T-helper 9 cell (primary cell): ENCODE measurements around the gene DDX55.

Experiments
- DNase-seq: peaks from one replicate; pipeline ENCODE4 v3.0.0-alpha.2; 2020

Gene DDX55

DNA sequence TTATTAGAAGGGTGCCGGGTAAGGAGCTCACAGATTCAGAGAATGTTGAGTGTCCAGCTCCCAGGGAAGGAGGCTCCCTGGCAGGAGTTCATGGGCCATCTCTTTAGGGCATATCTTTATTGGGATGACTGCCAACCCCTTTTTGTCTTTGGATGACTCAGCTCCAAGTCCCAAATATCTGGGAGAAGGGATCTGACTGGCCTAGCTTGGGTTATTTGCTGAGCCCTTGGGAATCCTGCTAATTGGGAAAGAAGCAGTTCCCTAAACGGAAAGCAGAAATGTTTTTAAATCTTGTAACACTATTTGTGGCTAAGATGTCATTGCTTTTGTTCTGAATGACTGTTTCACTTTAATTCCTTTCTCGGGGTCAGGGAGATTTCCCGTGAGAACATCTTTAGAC lies 12.6 kb downstream of the DDX55 start:
- no peak for DNase-seq

DNA sequence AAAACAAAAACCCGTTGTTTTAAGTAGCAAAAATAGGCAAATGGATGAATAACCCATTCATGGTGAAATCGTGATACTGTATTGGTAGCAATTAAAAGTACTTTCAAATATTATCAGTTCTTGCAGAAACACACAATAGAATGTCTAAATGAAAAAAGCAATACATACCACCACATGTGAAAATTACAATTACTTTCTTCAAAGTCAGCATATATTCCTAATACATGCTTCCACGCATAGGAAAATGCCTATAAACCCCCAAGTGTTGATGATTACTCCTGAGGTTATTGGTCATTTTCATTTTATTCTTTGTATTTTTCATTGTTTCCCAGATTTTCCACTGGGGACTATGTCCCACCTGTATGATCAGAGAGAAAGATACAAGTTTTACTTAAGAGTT lies 15.2 kb downstream of the DDX55 start:
- no peak for DNase-seq

DNA sequence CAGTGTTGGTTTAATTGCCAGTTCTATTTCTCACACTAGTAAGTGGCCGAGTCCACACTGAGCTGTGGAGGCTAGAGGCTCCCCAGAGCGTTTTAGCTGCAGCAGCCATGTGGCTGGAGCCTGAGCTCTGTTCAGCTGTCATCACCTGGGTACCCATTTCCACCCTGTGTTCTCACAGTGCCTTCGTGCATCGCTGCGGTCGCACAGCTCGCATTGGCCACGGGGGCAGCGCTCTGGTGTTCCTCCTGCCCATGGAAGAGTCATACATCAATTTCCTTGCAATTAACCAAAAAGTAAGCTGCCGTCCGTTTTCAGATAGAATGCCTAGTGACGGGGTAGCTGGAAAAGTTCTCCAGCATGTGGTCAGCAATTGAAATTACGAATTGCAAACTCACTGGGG lies 15.7 kb downstream of the DDX55 start:
- DNase-seq = no peak

DNA sequence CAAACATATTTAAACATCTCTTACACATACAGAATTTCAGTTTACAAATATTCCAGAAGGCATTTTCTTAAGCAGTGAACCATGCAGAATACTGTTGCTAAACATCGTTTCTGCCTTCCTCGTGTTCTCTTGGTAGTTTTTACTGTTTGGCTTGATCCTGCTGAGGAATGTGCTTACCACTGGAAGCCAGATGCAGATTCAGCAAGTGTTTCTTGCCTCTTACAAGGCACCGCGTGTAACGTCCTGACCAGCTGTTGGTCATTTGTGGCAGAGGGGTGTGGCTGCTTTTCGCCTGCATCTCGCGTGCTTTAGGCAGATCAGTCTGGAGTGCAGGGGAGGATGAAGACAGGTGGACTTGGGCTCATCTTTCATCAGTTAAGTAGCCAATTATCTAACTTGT lies 19.2 kb downstream of the DDX55 start:
- no peak for DNase-seq

DNA sequence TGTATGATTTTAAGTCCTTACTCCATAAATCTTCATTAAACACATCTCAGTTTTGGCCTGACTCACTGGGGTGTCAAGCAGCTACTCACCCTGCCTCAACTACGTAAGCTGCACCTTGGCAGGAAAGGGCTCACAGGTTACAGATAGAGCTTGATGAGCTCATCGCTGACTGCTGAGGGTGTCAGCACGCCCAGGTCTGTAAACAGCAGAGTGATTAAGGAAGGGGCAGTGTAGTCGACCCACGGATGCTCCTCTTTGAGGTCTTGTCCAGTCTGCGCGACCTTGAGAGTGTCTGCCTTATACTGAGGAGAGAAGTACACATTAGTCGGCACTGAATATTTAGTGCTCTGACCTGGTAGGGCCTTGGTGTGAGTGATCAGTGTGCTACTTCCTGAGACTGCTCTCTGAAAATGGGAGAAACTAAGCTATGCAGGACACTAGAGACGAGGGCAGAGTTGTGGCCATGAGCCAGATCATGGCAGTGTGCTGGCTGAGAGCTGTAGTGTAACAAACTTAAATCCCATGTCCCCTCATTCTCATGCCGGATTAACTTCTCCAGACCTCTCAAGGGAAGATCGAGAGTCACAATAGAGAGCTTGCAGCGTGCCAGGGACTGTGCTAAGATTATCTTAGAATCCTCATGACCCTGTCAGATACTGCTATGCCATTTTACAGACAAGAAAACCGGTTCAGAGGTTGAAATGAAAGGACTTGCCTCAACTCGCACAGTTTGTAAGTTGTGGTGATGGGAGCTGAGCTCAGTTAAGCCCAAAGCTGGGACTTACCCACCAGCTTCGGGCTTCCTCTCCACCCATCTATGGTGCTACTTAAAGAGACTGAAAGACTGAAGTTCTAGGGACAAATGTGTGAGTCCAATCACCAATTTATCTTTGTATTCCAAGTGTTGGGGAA lies 20.0 kb downstream of the DDX55 start:
- no peak for DNase-seq

DNA sequence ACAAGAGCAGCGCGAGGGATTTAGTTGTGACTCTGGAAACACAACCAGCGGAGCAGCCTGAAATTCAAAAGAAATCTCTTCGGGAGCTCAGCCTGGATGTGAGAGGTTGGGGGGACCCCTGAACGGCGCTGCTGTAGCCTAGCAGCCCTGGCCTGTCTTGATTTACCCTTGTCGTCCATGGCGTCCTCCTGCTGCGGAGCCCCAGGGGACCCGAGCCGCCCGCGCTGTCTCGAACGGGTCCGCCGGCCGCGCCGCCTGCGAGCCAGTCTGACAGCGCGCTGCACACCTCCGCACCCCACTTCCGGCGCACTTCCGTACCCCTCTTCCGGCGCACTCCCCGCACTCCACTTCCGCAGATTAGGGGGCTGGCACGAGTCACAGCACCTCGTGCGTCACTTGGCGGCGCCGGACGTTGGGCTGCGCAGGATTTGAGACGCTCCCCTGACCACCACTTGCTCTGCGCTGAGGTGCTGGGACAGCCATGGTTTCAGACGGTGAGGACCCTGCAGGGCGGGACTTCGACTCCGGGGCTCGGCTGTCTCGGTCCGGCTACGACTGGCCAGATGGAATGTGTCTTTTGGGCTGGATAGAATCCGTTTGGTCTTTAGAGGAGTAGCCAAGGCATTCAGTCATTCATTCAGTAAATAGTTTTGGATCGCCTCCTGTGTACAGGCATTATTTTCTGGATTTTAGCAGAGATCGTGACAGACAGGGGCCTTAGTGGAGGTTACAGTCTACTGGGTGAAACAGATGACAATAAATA lies 31.7 kb downstream of the DDX55 start, which contains the start of the genes EIF2B1 and GTF2H3:
Gene EIF2B1, minus strand, starts transcription at position 308 of the 763 bp plus-strand sequence. Its CDS starts 129 bp downstream, at position 179.
Gene GTF2H3, plus strand, starts transcription at position 451 of the 763 bp plus-strand sequence. Its CDS starts 31 bp downstream, at position 482.
- DNase-seq = peak; percentile 95

DNA sequence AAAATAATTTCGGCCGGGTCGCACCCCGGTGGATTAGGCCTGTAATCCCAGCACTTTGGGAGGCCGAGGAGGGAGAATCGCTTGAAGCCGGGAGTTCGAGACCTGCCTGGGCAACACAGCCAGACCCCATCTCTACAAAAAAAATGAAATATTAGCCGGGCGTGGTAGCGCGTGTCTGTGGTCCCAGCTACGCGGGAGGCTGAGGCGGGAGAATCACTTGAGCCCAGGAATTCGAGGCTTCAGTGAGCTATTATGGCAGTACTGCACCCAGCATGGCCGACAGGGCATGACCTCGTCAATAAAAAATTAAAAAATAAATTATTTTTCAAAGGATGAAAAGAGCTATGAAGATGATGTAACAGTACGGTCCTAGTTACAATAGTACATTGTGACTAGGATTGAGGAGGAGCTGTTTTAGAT lies 32.3 kb downstream of the DDX55 start:
- no peak for DNase-seq

DNA sequence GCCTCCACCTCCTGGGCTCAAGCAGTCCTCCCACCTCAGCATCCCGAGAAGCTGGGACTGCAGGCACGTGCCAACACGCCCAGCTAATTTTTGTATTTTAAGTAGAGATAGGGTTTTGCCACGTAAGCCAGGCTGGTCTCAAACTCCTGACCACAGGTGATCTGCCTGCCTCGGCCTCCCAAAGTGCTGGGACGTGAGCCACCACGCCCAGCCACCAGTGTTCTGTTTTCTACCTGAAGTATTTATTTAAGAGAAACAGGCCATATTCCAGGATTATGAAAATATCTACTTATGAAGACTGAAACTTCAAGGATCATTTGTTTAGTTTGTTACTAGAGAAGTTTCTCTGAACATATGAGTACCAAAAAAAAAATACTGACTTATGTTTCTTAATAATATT lies 42.0 kb downstream of the DDX55 start:
- DNase-seq = no peak

DNA sequence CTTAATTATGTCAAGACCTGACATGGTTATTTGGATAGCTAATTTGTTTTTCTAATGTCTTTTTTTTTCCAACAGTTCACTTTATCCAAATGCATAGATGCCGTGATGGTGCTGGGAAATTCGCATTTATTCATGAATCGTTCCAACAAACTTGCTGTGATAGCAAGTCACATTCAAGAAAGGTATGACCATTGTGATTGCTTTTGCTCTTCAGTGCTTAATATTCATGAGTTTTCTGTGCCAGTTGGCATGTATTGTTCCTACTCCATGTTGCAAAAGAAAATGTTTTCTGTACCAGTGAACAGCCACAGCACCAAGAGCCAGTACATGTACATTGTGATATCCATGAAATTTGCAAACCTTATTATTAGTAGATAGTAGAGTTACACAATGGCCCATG lies 43.5 kb downstream of the DDX55 start:
- DNase-seq = no peak

DNA sequence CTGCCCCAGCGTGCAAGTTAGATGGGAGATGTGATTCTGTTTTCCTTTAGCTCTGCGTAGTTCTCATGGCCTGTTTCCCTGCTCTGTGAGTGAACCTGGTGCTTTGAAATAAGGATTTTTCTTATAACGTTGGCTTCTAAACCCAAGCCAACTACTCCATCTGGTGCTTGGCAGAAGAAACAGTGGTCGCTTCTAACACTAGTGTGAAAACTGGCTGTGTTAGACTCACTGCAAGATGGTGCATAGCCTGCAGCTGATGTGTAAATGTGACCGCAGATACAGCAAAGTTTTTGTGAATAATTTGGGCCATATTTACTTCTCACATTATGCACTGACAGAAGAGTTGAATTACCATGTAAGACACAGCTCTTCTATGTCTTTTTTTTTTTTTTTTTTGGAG lies 44.0 kb downstream of the DDX55 start:
- no peak for DNase-seq

DNA sequence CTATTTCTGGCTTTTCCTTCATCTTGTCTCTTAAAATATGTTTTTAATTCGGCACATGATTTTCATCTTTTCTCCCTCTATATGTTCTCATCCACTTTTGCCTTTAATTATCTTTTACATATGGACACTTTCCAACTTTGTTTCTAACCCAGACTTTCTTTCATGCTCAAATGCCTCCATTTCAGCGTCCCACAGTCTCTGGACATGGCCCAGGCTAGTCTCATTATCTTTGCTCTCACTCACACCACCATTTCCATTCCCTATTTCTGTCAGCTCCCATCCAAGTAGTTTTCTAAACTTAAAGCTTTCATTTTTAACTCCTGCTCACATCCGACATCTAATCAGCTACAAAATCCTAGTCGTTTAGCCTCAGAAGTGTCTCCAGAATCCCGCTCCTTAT lies 46.5 kb downstream of the DDX55 start:
- DNase-seq = no peak

DNA sequence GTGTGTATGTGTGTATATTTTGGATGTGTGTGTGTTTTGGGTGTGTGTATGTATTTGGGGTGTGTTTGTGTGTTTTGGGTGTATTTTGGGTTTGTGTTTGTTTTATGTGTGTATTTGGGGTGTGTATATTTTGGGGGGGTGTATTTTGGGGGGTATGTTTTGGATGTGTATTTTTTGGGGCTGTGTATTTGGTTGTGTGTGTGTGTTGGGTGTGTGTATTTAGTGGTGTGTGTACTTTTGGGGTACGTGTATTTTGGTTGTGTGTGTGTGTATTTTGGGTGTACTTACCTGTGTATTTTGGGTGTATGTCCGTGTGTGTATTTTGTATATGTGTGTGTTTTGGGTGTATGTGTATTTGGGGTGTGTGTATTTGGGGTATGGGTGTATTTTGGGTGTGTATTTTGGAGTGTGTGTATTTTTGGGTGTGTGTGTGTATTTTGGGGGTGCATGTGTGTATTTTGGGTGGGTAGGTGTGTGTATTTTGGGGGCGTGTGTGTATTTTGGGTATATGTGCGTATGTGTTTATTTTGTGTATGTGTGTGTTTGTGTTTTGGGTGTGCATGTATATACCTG lies 52.3 kb downstream of the DDX55 start:
- no peak for DNase-seq

DNA sequence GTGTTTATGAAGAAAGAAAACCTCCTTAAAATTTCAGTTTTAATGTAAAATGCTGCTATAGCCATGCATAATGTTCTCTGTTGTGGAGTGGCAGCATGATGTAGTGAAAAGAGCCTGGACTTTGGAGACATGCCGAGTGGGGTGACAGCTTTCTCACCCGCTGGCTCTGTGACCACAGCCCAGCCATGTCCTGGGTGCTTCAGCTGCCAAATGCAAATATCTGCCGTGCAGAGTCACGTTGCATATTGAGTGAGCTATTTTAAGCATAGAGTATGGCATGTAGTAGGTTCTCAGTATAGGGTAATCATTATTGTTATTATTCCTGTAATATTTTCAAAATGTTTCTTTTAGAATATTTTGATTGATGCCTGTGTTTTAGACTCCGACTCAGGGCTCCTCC lies 53.5 kb downstream of the DDX55 start:
- DNase-seq = no peak

DNA sequence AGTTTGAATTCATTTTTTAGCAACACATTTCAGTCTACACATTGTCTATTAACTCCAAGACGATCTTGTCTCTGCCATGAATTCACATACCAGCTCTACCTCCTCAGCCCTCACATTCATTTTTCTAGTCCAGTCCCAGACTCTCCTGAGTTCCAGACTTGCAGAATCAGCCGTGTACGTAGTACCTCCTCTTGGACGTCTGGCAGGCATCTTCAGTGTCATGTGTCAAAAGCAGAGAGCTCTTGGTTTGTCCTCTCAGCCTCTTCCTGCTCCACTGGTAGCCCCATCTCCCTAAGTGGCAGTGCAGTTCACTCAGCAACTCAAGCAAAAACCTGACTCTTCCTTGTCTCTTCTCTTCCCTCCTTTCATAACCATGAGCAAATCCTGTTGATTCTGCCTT lies 54.5 kb downstream of the DDX55 start:
- no peak for DNase-seq

DNA sequence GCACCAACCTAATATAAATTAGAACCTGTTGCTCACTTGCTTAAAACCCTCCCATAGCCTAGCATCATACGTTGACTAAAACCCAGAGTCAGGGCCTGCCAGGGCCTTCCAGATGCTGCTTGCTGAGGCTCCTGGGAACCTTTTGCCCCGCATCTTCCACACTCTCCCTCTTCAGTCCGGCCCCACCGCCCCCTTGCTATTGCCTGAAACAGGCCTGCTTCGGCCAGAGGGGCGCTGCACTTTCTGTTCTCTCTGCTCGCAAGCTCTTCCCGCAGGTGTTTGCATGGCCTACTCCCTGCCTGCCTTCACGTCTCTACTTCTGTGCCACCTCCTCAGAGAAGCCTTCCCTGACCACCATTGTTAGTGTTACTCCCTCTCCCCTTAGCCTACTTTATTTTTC lies 55.3 kb downstream of the DDX55 start:
- no peak for DNase-seq

DNA sequence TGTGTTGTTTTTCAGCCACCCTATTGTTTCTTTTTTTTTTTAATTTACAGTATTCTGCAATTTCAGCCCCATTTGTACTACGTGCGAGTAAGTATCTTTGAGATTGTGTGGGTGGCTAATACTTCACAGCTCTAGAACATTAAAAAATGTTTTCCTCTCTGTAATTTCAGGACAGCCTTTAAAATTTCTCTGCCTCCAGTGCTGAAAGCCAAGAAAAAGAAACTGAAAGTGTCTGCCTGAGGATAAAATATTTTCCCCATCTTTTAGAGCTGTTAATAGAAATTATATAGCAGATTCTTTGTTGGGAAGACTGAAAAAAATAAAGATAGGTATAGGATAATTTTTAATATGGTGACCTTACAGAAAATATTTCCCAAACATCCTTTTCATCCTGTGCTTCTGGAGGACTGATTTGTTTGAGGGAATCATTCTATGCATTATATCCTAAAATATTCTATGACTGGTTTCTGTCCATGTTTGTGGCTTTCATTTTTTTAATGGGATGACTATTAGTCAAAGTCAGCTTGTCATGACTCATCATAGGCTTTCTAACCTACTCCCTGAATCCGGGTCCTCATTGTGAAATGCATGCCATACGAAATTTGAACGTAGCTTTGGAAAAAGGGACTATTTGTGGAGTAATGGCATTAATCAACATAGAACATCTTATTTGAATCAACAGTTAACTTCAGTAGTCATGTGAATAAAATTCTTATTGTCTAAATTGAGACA lies 58.3 kb downstream of the DDX55 start:
- DNase-seq = no peak

DNA sequence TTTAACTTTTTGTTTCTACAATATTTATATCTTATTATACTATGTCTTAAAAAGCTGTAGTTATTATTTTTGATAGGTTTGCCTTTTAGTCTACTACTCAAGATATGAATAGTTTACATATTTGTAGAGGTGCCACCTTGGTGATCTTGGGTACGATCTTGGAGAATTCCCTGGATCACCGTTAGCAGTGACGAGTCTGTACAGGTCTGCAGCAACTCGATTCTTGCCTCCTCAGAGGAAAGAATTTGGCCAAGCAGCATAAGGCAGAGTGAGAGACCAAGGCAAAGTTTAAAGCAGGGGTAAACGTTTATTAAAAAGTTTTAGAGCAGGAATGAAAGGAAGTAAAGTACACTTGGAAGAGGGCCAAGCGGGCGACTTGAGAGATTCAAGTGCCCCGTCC lies 65.9 kb downstream of the DDX55 start:
- DNase-seq = no peak
